GM13976 (cell line): ENCODE data around the gene MPZL3.

ENCODE experiments used
- DNase-seq: peaks from one replicate; pipeline ENCODE4 v3.0.0; 2012; ENCODE audit warnings: low spot score
- in situ Hi-C: fragments of 300-500 bp; cut with MboI; formaldehyde crosslinking; loops from one replicate; pipeline ENCODE4 v1.12.0; 2022; ENCODE audit warnings: low sequenced_read_pairs, mixed read lengths, inconsistent platforms; ENCODE audit not compliant: unreplicated experiment
- TF ChIP-seq, protein P1 (sequence below): IDR thresholded peaks from 2 replicates; pipeline ENCODE4 v1.5.1; 2012; ENCODE audit warnings: borderline replicate concordance, mild to moderate bottlenecking; ENCODE audit not compliant: insufficient read depth; ENCODE audit errors: extremely low read depth, missing control alignments, control extremely low read depth

The MPZL3 gene

DNA sequence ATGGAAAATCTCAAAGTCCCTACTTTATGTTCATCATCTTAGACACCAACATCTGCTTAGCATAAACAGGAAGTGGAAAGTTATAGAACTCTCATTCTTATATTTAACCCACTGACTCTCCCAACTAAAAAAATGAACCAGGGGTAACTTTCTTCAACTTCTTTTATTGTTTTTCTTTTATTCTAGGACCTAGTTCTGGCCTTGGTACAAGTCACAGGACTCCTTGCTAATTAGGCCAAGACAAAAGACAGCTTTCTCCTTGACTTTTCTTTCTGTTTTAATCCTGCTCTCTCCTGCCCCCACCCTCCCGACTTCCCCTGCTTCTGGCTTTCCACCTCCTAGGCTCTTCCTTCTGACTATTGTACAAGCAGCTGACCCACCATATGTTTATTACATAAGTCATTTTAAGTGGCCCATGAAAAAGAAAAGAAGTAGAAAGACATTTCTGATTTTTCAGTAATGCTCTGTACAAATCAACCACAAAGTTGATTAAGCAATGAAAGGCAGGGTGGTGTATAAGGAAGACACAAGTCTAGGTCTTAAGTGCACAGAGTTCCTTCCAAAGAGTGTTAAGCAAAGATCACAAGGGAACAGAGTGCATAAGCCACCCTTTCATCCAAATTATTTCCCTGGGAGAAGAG lies 45.7 kb downstream of the MPZL3 start:
- DNase-seq: no peak
- TF ChIP-seq, protein P1, sequence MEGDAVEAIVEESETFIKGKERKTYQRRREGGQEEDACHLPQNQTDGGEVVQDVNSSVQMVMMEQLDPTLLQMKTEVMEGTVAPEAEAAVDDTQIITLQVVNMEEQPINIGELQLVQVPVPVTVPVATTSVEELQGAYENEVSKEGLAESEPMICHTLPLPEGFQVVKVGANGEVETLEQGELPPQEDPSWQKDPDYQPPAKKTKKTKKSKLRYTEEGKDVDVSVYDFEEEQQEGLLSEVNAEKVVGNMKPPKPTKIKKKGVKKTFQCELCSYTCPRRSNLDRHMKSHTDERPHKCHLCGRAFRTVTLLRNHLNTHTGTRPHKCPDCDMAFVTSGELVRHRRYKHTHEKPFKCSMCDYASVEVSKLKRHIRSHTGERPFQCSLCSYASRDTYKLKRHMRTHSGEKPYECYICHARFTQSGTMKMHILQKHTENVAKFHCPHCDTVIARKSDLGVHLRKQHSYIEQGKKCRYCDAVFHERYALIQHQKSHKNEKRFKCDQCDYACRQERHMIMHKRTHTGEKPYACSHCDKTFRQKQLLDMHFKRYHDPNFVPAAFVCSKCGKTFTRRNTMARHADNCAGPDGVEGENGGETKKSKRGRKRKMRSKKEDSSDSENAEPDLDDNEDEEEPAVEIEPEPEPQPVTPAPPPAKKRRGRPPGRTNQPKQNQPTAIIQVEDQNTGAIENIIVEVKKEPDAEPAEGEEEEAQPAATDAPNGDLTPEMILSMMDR: no peak
- in situ Hi-C loops: no loop called here

DNA sequence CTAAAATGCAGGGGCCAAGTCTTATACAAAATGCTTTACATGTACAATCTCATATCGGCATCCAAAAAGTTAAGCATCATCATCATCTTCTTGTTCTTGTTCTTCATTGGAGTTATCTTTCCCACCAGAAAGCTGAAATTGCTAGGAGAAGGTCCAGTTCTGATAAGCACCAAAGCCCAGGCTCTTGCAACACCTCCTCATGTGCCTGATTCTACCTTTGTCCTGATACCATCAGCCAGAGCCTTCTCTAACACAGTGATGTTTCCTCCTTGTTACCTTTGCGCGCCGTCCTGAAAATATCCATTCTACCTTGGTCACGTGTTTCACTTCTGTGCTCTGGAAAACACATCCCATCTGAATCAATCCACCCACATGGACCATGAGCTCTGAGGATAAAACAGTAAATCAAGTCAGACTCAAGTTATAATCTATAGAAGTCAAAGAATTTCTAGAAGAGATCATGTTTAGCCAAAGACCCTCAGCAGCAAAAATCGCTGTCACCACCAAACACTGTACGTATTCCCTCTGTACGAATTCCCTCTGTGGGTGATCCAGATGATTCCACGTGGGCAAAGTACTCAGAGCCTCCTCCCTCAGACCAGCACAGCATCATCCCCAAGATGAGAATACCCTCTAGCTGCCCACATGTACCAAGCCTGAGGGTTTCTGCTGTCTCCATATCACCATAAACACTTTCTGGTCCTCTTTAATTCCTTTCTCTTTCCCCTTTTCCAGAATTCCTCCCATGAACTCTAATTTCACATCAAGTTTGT lies 46.4 kb downstream of the MPZL3 start:
- no peak for DNase-seq
- TF ChIP-seq, protein P1: no peak
- in situ Hi-C loops: no loop called here

DNA sequence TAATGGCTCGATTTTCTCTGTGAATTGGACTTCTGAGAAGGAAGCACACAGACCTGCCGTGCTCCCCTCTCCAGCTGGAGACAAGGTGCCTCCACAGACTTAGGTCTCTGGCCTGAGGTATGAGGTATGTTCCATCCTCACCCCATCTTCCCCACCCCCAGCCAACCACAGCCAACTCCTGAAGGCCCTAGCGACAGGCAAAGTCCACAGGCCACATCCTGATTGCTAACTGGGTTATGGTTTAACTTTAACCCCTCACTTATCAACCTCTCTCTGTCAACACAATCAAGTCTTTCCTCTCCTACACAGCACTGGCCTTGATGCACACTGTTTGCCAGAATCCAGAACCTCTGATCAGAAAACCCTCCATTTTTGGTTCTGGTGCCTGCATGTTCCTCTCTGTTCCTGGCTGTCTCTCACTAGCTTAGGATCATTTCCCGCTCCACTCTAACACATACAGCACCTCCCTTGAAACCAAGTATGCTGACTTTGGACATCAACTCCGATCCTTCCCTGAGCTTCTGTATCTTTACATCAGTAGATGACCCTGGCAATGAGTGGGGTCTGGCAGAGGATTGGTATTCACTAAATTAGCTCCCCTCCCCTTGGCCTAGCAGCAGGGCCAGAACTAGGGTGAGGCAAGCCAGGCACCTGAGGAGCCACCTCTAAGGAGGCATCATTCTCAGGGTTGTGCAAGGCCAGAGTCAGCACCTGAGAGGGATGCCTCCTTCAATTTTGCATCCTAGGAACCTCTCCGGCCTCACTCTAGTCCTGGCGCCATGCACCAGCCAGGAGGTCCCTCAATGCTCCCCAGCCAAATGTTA lies 49.4 kb downstream of the MPZL3 start:
- TF ChIP-seq, protein P1: no peak
- in situ Hi-C loops: no loop called here
- DNase-seq: no peak

DNA sequence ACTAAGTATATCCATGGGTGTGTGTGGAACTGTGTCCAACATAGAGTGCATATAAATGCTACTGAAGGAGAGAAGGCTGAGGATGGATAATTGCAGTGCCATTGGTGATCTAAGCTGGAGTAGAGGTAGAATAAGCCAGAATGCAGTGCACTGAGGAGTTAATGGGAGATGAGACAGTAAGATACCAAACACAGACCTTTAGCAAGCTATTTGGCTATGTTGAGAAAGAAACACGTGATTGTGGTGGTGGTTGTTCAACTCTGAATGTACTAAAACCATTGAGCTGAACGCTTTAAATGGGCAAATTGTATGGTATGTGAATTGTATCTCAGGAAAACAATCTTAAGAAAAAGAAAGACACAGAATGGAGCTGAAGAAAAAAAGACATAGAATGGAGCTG lies 50.2 kb downstream of the MPZL3 start:
- TF ChIP-seq, protein P1: no peak
- in situ Hi-C loops: no loop called here
- DNase-seq: no peak

DNA sequence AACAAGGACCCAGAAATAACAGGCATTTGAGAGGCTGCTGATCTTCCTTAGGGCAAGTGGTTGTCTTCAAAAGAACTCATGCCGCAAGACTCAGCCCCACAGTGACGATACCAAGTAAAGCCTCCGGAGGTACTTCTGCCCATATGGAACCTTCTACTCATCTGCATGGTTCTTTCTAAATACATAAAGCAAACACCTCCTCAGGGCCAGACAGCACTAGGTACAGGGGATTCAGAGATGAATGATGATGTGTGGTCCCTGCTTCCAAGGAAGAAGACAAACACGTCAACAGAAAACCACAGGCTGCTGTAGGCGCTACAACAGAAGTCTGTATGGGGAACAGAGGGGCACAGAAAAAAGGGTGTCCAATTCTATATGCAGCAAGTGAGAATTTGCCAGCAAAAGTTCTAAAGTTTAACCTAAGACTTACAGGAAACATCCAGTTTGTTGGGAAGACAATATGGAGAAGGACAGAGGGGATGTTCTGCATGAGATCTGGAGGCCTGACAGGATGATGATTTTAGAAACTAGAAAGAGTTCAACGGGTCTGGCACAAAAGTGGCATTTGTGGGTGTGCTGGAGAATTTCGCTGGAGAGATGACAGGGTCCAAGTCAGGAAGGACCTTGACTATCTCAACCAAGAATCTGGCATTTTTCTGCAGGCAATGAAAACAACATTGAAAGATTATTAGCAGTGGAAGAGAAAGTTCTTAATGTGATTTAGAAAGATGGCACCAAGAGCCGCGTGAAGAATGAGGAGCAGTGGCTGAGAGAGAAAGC lies 51.1 kb downstream of the MPZL3 start:
- TF ChIP-seq, protein P1: no peak
- in situ Hi-C loops: no loop called here
- DNase-seq: no peak

DNA sequence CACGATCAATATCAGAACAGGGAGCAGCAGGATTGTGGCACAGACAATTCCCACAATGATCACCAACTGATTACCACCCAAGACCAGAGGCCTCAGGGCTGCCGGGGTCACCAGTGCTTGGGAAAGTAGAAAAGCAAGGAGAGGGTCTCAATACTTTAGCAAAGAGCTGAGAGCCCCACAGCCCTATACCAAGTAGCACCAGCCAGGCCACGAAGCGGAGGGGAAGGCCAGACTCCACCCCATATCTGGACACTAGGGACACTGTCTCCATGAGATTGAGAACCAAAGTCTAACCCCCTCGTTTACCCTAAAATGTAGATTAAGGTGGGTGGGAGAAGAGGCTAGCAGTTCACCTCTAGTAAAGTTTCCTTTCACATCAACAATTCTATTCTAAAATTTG lies 51.7 kb downstream of the MPZL3 start:
- TF ChIP-seq, protein P1: no peak
- DNase-seq: no peak
- in situ Hi-C loops: no loop called here
